GM18511 (cell line): ENCODE results near the gene ARMH3.
"Not testable (repeated sequence)": the region's sequence is repeated elsewhere in the genome, so short reads cannot be mapped to it uniquely, and the experiment has no call there.

Experiments
- ATAC-seq: cut with Tn5 transposase; IDR thresholded peaks from one replicate; pipeline ENCODE4 v1.9.1; 2021; ENCODE audit warnings: mild to moderate bottlenecking, moderate library complexity; ENCODE audit not compliant: unreplicated experiment

Gene ARMH3

DNA sequence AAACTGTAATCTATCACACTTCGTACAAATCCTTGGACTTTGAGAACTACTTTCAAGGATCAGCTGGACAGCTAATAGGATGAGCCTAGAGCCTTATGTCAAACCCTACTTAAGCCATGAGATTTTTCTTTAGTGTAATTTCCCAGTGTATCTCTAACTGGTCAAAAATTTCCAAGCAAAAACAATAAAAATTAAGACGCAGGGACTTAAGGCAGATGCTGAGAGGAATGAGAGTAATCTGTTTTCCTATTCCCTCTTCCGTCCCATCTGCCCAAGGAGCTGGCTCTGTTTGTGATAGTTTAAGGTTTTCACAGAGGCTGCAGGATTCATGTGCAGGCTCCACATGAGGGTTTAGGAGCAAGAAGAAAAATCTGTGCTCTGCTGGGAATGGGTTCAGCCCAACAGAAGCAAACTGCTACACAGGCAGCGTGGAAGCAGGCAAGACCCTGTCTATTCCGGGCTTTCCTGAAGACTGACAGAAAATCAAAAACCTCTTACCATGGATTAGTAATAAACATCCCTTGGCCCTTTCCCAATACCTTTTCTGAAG lies 62.2 kb downstream of the ARMH3 start:
- no peak for ATAC-seq

DNA sequence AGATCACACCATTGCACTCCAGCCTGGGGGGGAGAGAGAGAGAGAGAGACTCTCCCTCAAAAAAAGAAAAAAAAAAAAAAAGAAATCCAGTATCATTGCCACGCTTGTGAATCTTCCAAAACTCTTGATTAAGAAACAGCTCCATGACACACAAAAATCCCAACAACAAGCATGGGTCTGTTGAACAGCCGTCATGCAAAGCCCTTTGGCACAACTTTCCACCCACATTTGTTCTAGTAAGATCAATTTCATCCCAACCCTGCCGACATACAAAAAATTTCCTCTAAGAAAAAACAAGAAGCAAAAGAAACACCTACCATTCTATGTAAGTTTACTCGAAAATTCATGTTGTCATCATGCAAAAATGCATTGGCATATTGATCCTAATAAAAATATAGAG lies 62.8 kb downstream of the ARMH3 start:
- ATAC-seq = no peak

DNA sequence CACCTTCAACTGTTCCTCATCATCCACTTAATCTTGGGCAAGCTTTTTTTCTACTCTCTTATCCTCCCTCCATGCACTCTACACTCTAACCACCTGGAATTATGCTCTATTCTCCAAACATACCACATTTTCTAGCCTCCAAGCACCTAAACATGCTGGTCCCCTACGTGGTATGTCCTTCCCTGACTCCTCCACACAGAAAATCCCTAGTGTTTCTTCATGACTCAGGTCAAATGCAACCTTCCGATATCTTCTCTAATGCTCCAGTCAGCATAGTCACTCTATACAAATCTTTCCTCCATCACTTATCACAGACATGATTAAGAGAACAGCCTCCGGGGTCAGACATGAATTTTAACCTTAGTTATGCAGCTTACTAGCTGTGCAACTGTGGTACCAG lies 68.8 kb downstream of the ARMH3 start:
- no peak for ATAC-seq

DNA sequence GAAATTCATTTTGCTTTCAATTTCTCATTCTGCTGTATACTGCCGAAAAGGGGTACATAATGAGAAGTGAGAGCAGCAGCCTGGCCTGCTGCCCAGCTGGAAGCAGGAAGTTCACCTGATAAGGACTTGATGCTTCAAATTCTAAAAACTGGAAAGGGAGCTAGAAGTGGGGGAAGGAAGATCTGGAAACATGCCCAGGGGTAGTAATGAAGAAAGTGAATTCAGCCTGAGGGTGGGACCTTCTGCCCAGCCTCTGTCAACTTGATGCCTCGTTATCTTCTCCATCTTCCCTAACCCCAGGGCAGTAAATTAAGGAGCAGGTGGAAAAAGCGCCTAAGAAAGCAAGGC lies 69.4 kb downstream of the ARMH3 start:
- no peak for ATAC-seq

DNA sequence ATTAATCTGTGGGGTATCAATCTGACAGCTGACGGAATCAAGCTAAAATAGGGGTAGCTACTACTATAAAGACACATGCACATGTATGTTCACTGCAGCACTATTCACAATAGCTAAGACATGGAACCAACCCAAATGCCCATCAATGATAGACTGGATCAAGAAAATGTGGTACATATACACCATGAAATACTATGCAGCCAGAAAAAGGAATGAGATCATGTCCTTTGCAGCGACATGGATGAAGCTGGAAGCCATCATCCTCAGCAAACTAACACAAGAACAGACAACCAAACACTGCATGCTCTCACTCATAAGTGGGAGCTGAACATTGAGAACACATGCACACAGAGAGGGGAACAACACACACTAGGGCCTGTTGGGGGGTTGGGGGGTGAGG lies 75.3 kb downstream of the ARMH3 start:
- not testable (repeated sequence) for ATAC-seq

DNA sequence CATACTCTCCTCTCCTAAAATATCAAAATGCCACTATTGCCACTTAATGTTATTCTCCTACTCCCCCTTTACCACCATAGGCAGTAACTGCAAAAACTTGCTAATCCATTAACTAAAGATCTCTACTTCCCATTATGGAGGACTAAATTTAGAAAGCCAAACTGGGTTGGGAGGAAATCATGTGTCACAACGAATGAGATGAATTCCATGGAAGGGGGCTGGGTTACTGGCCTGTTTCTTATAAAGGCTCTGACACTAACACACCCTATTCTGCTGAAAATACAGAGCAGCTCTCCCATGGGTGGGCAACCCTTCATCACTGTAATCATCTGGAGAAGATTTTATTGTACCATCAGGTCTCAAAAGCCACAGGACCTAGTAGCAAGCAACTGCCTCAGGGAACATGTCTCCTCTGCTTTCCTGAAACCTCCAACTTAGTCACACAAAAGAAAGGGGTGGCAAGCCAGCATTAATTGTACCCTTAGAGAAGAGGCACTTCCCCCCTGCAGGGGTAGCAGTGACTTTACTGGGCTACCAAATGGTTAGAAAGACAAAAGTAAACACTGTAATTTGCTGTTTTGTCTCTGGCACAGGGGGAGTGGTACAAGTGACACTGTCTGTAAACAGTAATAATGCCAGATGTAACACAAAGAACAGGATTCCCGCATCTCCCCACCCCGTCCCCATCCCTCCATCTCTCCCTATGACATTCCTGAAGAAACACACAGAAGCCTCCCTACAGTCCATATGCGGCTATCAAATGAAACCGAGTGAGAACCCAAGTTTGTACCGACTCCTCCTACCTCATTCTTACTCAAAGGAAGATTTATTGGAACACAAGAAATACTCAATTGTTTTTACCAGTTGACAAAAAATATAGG lies 81.6 kb downstream of the ARMH3 start:
- ATAC-seq = no peak

DNA sequence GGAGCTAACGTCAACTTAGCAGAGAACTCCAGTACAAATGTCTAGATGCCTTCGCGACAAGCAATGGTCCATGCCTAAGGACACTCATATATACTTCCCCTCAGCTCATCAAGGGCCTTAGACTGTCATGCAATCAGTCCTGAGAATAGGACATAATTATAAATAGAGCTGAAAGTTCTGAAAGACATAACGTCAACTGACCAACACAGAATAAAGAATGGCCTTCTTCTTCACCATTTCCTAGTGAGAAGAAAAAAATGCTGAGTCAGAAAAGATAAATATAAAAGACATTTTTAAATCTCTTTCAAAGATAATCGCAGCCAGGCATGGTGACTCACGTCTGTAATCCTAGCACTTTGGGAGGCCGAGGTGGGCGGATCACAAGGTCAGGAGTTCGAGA lies 83.2 kb downstream of the ARMH3 start:
- ATAC-seq = no peak

DNA sequence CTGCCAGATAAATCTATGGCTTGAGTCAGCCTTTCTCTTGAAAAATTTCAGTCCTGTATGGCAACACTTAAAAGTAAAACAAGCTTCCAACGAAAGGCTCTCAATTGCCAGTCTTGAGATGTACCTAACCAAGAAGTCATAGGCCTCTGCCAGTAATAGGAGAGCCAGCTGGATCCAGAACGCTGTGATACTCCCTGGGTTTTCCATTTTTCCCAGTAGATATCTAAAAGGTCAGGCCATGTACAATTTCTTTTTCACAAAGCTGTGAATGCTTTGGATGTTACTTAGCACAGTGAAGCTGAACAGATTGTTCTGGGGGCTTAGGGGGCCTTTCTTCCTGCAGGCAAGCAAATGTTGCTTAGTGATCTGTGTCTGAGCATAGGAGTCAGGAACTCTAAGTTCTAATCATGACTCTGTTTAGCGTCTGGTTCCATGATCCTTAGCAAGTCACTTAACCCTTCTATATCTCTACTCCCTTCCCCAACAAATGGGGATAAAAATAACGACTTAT lies 86.5 kb downstream of the ARMH3 start:
- no peak for ATAC-seq

DNA sequence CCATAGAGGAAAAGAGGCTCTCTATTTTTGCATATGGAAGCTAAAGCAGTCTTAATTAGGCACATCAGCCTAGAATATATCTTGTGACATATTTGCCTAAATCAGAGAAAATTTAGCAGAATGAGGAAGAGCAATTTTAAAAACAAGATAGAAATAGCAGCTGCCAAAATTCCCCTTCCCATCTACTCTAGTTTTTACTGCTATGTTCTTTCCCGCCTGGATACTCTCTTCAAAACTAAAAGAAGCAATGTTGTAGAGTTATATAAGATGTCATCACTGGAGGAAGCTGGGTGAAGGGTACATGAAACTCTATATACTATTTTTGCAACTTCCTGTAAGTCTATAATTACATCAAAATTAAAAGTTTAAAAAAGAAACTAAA lies 87.0 kb downstream of the ARMH3 start:
- ATAC-seq = no peak

DNA sequence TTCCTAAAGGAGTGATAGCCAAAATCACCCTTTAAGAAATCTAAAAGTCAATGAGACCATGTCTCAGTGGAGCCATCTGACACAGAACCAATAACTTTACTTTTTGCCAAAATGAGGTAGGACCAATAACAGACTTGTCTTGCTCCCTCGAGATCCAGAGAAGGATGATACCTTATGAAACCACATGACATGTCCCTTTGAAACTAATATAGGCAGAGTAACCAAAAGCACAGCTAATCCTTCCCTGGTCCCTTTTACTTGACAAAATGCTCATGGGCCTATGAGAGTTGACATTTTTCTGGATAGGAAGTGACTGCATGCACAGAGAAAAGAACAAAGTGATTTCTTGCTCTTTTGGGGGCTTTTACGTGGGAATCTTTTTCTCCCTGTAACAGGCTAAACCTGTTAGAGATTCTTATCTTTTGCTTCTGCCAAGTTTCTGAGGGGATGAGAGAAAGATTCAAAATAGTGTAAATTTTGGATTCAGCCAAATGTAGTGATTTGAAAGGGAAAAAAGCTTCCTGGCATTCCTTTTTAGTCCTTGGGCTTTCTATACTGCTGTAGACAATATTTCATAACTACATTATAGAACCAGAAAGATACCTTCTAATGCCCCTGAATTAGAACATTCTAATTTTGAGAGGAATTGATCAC lies 87.6 kb downstream of the ARMH3 start:
- no peak for ATAC-seq

DNA sequence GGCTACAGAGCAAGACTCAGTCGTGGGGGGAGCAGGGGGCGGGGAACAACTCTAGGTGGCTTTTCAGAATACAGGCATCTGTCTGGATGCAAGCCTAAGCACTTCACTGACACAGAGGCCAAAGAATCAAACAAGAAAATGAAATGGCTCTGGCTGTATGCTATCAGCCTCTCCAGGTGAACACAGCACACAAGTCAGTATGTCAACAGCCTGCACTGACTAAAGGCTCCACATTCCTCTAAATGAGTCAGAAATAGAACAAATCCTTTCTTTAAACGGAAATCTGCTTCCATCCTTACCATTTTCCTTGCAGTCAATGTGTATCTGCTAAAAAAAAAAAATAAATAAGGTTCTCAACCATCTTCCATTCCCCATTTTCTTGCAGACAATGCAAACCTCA lies 88.3 kb downstream of the ARMH3 start:
- no peak for ATAC-seq

DNA sequence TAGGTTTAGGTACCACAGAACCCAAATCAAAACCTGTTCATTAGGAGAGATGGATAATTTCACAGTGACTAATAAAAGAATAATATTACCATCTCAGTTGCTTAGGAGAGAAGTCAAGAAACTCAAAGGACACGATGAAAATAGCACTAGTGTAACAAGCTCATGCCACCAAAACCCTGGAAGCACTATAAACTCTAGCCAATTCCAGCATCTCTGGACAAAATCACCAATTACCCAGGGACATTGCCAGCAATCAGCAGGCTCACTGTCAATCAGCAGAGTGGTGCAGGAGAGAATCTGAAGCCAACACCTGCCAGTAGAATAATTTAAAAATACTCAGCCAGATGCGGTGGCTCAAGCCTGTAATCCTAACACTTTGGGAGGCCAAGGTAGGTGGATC lies 88.9 kb downstream of the ARMH3 start:
- no peak for ATAC-seq

DNA sequence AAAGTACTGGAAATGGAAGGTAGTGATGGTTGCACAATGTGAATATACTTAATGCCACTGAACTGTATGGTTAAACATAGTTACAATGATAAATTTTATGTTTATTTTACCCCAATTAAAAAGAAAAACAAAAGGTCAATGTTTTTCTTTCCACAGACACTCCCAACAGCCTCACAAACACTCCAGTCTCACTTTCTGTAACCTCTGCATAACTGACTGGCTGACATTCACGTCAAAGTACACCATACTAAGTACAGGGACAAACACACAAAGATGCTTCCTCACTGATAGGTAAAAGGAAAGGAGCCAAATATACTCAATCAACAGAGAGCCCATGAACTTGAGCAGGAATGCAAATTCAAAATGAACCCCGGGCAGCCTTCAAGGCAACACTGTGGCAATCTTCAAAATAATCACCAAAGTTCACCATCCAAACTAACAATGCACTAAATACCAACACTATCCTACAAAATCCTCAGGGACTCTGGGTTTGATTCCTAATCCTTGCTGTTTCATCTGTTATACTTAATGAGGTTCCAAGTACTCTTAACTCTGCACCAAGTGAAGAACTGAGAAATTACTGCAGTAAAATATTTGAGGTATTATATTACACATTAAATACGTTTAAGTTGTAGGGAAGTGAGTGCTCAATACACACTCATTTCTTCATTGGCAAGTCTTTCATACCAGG lies 90.8 kb downstream of the ARMH3 start:
- ATAC-seq = no peak

DNA sequence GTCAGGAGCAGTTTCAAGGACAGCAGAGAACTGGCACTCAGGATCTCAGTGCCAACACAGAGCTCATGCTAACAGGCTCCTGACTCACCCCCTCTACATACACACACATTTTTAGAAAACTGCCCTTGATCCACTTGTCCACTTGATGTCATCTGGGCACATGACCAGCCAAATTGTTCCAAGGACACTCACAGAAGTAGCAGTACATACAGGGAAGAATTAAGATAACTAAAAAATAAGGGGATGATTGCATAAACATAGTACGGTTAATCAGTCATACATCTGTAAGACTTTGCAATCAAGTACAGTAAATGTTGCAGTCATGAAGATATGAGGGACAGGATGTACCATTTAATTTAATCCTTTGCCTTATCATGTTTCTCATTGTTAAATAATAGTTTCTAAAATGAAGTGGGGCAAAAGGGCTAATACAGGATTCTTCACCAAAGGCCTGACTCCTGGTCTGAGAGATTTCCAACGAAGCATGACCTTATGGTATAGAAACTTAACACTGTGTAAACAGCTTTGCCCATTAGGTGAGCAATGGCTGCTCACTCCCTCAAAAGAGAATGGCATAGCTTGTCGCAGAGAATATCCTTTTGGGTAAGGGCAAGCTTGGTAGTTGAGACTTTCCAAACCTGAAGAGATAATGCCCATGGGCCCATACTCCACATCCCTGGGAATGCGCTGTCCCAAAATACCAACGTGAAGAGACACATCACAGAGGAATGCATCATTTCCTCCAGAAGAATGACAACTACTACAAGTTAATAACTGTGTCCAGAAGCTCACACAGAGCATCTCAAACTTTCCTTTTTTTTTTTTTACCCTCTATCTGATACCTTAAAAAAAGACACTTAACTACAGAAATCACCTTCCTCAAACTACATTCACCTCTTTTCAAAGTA lies 94.1 kb downstream of the ARMH3 start:
- ATAC-seq = no peak

DNA sequence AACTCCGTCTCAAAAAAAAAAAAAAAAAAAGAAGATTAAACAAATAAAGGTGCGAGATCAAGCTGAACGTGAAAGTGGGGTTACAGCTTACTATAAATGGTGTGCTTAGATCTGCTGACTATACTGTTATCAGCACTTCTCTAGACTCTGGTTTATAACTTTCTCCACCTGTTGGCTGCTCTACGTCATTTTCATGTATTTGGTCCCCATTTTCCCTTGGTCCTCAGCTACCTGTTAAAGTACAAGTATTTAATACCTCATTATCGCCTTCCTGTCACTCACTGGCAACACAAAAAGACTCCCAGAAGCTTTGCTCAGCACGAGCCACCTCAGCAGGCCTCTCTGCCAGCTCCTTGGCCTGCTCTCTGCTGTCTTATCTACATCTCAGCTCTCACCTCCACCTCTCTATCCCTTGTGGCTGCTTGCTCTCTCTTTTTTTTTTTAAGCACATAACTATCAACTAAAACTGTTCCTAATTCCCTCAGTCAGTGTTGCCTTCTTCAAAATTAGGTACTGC lies 95.0 kb downstream of the ARMH3 start:
- no peak for ATAC-seq

DNA sequence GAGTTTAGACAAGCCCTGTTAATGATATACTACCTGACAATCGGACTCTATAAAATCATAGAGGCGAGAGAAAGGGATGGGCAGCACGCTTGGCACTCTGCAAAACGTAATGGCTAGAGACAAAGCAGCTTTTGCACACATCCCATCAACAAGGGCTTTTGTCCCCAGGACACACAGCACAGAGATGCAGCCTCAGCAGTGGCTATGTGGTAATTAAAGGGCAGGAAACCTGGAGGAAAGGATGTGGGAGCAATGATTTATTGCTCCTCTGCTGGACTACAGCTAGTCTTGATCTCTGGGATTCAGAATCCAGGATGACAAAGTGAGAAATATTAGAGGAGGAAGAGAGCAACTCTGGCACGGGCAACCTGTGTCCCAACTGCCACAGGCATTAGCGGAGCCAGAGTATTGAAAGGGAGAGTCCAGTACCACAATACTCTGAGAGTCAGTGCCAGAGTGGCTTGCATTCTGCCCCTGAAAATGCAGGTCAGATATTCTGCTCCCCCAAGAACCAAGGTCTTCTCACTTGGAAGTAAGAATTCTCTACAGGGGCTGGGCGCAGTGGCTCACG lies 96.5 kb downstream of the ARMH3 start:
- ATAC-seq = no peak

DNA sequence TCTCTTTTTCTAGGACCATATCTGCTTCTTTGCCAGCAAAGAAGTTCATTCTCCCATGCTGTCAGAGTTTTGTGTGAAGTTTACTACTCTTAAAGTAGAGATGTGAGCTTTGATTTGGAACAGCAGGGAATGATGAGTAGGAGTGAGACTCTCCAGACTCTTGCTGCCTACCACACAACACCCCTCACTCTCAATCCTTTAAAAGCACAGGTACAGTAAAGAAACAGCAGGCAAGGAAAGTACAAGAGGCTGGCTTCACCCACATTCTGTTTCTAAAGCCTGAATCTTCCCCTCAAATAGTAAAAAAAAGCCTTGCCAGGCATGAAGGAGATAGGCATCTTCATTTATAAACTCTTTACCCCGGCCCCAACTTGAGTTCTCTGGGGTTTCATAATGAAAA lies 97.3 kb downstream of the ARMH3 start:
- no peak for ATAC-seq

DNA sequence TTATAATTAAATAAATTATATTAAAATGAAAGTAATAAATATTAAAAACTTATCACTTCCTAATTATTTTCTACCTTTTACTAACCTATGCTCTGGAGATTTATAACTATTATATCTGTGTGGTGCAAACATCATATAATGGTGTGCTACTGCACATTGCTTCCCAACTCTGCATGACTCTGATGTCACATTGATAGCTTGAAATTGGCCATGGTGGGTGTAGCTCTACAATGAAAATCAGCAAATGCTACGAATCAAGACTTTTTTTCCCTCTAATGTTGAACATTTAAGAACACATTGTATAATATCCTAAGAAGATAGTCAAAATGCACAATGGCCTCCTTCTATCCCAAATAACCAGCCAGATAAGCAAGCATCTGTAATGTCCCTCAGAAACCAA lies 99.1 kb downstream of the ARMH3 start:
- ATAC-seq = no peak

DNA sequence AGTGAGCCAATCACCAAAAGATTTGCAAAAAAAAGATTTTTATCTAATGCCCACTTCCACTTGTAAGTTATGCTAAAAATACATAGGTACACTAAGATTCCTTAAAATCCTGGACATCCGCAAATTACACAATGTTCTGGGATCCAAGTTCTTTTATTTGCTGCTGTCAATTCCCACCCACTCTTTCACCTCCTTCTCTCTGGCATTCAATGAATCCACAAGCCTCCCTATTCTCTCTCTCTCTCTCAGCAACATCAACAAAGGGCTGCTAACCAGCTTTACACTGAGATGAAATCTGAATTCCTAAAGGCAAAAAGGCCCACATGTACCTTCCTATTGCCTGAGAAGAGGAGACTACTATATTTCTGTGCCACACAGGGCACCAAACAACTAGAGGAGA lies 99.9 kb downstream of the ARMH3 start:
- no peak for ATAC-seq

DNA sequence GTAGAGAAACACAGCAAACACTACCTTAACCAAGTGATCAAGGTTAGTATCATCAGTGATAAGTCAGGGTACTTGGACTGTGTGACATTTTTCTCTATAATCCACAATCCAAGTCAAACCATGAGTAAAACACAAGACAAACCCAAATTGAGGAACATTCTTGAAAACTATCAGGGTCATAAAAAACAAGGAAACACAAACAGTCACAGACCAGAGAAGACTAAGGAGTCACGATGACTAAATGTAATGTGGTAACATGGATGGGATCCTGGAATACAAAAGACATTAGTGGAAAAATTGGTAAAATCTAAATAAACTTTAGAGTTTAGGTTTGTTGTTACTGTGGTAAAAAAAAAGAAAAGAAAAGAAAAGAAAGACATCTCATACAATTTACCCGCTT lies 103.8 kb downstream of the ARMH3 start:
- ATAC-seq = no peak
